CD4-positive, alpha-beta T cell treated with Interleukin-10 for 1 hour (primary cell): ENCODE data around the gene NGDN.

ENCODE experiments used
- DNase-seq: peaks from one replicate; pipeline ENCODE4 v3.0.0-alpha.2; 2020

The NGDN gene

DNA sequence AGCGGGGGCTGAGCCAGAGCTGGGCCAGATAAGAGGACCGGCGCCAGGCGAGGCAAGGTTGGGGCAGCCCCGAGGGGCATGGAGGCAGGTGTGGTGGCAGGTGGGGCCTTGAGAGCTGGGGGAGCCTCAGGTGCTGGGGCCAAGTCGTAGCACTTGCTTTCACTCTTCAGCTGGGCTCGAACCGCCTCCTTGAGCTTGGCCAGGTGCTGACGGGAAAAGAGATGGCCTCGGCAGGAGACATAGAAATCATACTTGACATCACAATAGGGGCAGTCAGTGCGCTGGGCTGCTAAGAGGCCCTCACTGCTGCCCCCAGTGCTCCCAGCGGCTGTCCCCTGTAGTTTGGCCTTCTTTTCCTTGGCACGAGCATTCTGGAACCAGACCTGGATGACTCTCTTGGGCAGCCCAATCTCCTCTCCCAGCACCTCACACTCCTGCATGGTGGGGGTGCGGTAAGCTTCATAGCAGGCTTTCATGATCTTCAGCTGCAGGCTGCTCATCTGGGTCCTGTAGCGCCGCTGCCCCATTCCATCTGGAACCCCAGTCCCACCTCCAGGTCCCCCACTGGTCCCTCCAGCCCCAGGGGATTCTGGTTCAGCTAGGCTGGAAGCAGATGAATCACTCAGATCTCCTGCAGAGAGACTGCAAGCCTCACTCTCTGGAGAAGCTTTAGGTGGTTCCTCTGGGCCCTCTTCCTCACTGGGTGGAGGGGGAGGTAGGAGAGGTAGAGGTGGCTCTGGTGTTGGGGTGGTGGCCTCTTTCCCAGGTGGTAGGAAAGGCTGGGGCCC is 53.9 kb downstream of the NGDN start:
- DNase-seq = no peak

DNA sequence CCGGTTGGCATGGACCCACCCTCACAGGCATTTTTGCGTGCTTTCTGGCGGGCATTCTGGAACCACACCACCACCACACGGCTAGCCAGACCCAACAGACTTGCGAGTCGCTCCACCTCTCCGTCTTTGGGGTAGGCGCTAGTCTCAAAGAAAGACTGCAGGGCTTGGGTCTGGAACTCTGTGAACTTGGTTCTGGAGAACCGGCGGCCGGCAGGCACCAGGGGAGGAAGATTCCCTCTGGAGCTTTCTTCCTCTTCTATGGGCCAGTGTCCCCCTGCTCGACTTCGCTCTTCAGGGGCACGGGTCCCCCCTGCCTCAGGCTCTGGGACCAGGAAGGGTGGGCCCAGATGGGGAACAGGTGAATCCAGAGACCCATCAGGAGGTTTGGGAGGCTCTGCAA is 55.5 kb downstream of the NGDN start:
- no peak for DNase-seq

DNA sequence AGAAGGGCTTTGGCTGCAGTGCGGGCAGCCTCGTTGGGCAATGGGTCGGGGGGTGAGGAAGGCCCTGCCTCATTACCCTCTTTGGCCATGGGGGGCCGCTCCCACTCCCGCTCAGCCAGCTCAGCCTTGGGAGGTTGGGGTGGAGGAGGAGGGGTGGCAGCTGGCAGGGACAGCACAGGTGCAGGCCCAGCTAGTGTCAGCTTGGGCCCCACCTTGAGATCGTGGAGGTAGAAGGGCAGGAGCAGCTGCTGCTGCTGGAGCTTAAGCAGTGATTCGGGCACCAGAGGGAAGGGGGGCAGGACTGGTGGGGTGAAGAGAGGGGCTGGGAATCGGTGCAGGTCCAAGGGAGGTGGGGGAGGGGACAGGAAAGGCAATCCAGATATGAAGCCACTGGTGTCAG is 56.1 kb downstream of the NGDN start:
- DNase-seq = no peak
